ENCODE data around the gene CAMTA1. TPM values are rescaled to one million over a fixed set of nuclear protein-coding genes. Genes with fewer than 3 reads are reported as not detected.

CAMTA1 gene
- total RNA-seq, 4 donors from 2014 or later: 86.3 to 170 (median 132) TPM

DNA sequence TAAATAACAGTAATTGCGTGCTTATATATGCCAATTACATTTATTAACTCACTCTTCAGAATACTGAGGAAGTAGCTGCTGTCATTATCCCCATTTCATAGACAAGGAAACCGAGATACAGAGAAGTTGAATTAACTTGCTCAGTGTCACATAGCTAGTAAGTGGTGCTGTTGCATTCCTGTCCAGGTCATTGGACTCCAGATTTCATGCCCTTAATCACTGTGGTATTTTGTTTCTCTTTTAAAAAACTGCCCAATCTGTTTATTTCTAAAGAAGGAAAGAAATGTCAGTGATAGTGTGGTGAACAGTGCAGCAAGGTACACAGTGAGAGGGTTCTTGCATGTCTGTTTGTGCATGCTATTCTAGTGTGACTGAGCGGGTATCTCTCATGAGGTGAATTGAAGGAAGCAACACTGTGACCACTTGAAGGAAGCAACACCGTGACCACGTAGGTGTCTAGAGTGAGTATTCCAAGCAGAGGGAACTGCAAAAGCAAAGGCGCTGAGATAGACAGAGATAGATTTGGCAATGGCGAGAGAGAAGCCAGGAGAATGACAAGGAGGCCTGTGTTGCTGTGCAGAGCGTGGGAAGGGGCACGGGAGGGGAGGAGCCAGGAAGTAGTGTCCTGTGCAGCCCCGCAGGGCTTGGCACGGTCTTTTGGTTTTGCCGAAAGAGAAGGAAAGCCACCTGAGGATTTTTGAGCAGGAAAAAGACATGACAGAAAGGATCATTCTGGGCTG is 95.9 kb downstream of the CAMTA1 start:
- WGBS, 2 donors (ENCODE audit: low coverage in 1 of 2): 80 to 81% methylated on average over 8 to 9 of the region's 12 CpGs
- H3K9me3 ChIP-seq: no peaks in the 10 kb centered on the region
- no peak overlapping the region for H3K27ac ChIP-seq
- TF ChIP-seq, protein P1, sequence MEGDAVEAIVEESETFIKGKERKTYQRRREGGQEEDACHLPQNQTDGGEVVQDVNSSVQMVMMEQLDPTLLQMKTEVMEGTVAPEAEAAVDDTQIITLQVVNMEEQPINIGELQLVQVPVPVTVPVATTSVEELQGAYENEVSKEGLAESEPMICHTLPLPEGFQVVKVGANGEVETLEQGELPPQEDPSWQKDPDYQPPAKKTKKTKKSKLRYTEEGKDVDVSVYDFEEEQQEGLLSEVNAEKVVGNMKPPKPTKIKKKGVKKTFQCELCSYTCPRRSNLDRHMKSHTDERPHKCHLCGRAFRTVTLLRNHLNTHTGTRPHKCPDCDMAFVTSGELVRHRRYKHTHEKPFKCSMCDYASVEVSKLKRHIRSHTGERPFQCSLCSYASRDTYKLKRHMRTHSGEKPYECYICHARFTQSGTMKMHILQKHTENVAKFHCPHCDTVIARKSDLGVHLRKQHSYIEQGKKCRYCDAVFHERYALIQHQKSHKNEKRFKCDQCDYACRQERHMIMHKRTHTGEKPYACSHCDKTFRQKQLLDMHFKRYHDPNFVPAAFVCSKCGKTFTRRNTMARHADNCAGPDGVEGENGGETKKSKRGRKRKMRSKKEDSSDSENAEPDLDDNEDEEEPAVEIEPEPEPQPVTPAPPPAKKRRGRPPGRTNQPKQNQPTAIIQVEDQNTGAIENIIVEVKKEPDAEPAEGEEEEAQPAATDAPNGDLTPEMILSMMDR (IDR thresholded peaks at IDR 0.05): no peak
- no peak for TF ChIP-seq POLR2A (IDR thresholded peaks at IDR 0.05)
- no peak for TF ChIP-seq POLR2AphosphoS5 (IDR thresholded peaks at IDR 0.05)
- no peak for TF ChIP-seq EP300 (IDR thresholded peaks at IDR 0.05)
- H3K36me3 ChIP-seq: peaks cover 0 to 20% of the 10 kb centered on the region in 2 donors
- ATAC-seq: no peak
- H3K4me1 ChIP-seq: no peaks in the 10 kb centered on the region
- no peak overlapping the region for H3K4me3 ChIP-seq
- no peaks in the 10 kb centered on the region for H3K27me3 ChIP-seq

DNA sequence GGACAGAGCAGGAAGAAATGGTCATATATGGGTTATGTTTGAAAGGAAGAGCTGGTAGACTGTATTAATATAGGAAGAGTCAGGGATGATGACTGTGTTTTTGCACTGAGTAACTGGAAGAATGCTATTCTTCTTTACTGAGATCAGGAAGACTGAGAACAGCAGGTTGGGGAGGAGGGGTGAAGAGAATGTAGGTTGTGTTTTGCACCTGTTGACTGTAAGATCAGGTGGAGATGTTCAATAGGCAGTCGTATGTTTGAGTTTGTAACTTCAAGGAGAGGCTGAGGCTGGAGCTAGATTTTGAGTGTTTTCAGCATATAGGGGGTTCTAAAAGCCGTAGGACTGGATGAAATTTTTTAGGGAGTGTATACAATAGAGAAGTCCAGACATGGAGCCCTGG is 97.2 kb downstream of the CAMTA1 start:
- H3K4me1 ChIP-seq: no peaks in the 10 kb centered on the region
- TF ChIP-seq POLR2A (IDR thresholded peaks at IDR 0.05) (no peak), EP300 (IDR thresholded peaks at IDR 0.05) (no peak), POLR2AphosphoS5 (IDR thresholded peaks at IDR 0.05) (no peak)
- TF ChIP-seq, protein P1 (IDR thresholded peaks at IDR 0.05): no peak
- no peaks in the 10 kb centered on the region for H3K9me3 ChIP-seq
- no peaks in the 10 kb centered on the region for H3K27me3 ChIP-seq
- WGBS, 2 donors (ENCODE audit: low coverage in 1 of 2): 83 to 100% methylated on average over 2 of the region's 2 CpGs
- no peak overlapping the region for H3K4me3 ChIP-seq
- H3K36me3 ChIP-seq: peaks cover 0 to 14% of the 10 kb centered on the region in 2 donors
- no peak for ATAC-seq
- no peak overlapping the region for H3K27ac ChIP-seq

DNA sequence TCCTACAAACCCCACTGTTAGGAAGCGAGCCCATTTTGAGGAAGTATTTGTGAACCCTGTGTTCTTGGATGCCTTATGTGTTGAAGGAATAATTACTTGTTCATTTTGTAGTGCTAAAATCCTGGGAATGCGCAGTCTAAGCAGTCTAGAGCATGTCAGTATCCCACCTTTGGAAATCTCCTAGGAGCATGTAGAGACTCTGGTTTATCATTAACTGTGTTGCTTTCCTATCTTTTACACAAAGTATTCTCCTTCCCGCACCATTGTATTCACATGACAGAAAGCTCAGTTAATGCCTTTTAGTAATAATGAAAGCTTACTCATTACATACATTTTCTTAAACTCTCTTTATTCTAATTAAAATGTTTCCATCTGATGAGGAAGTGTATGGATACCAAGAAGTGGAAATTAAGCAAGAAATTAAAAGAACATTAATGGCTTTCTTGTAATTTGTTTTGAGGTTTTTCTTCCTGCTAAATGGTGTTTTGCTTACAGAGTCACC is 99.4 kb downstream of the CAMTA1 start:
- H3K9me3 ChIP-seq: no peaks in the 10 kb centered on the region
- no peak for ATAC-seq
- H3K36me3 ChIP-seq: peaks cover 0 to 9% of the 10 kb centered on the region in 2 donors
- no peaks in the 10 kb centered on the region for H3K27me3 ChIP-seq
- H3K27ac ChIP-seq: no peak overlapping the region
- H3K4me1 ChIP-seq: peaks cover 0 to 5% (median 2%) of the 10 kb centered on the region in 3 donors
- WGBS, 2 donors (ENCODE audit: low coverage in 1 of 2): 89 to 100% methylated on average over 2 to 3 of the region's 3 CpGs
- no peak overlapping the region for H3K4me3 ChIP-seq
- TF ChIP-seq, protein P1 (IDR thresholded peaks at IDR 0.05): no peak
- TF ChIP-seq POLR2A (IDR thresholded peaks at IDR 0.05) (no peak), EP300 (IDR thresholded peaks at IDR 0.05) (no peak), POLR2AphosphoS5 (IDR thresholded peaks at IDR 0.05) (no peak)

DNA sequence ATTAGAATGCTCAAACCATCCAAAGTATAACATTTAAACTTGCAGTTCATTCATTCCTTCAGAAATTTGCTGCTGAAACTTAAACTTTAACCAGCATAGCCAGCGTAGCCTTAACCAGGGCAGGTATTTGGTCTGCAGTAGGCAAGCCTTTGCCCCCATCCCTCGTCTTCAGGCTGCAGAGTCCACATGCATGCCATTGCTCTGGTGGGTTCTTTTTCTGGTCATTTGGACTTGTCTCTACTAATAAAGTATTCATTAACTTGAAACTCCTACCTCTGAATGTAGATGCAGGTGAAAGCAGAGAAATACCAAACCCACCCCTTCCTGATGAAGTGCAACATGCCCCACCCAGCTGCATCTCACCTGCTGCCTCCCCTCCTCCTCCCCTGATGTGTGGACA is 100.2 kb downstream of the CAMTA1 start:
- Histone ChIP-seq H3K4me1 (peaks cover 0 to 10% (median 2%) of the 10 kb centered on the region in 3 donors), H3K27me3 (no peaks in the 10 kb centered on the region), H3K36me3 (peaks cover 0 to 9% of the 10 kb centered on the region in 2 donors), H3K4me3 (no peak overlapping the region), H3K27ac (no peak overlapping the region), H3K9me3 (no peaks in the 10 kb centered on the region)
- ATAC-seq: no peak
- WGBS, 2 donors (ENCODE audit: low coverage in 1 of 2): 81 to 91% methylated on average over 2 of the region's 2 CpGs
- no peak for TF ChIP-seq POLR2AphosphoS5 (IDR thresholded peaks at IDR 0.05)
- TF ChIP-seq POLR2A (IDR thresholded peaks at IDR 0.05): no peak
- TF ChIP-seq, protein P1 (IDR thresholded peaks at IDR 0.05): no peak
- TF ChIP-seq EP300 (IDR thresholded peaks at IDR 0.05): no peak

DNA sequence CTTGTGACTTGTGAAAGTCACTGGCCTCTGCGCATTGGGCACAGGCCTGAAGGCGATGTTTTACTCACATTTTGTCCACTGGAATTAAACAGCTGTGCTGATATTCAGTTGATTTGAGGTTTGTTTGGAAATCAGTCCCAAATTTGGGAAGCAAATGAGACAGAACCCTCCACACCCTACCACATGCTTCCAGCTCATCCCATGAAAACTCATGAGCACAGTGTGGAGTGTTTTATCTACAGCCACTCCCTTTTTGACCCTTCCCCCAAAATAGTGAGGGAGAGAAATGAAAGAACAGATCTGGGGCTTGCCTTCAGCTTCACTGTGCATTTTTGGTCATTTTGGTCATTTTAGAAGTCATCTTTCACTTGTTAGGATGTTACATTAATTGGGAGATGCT is 101.3 kb downstream of the CAMTA1 start:
- ATAC-seq: no peak
- peaks cover 0 to 9% of the 10 kb centered on the region in 2 donors for H3K36me3 ChIP-seq
- no peaks in the 10 kb centered on the region for H3K9me3 ChIP-seq
- TF ChIP-seq EP300 (IDR thresholded peaks at IDR 0.05) (no peak), POLR2A (IDR thresholded peaks at IDR 0.05) (no peak), POLR2AphosphoS5 (IDR thresholded peaks at IDR 0.05) (no peak)
- TF ChIP-seq, protein P1 (IDR thresholded peaks at IDR 0.05): no peak
- H3K4me3 ChIP-seq: no peak overlapping the region
- peaks cover 0 to 10% (median 2%) of the 10 kb centered on the region in 3 donors for H3K4me1 ChIP-seq
- no peaks in the 10 kb centered on the region for H3K27me3 ChIP-seq
- WGBS, 2 donors (ENCODE audit: low coverage in 1 of 2): 91% methylated on average over 2 of the region's 2 CpGs; no CpG with 5 or more reads in 1 of the 2 donors
- no peak overlapping the region for H3K27ac ChIP-seq
